ENCODE measurements around the gene THOC3. TPM values are rescaled to one million over a fixed set of nuclear protein-coding genes. Genes with fewer than 3 reads are reported as not detected.
"Not testable (repeated sequence)": the region's sequence is repeated elsewhere in the genome, so short reads cannot be mapped to it uniquely, and the experiment has no call there.

The THOC3 gene
- total RNA-seq, 1 experiment from 2014 or later: 111 TPM

DNA sequence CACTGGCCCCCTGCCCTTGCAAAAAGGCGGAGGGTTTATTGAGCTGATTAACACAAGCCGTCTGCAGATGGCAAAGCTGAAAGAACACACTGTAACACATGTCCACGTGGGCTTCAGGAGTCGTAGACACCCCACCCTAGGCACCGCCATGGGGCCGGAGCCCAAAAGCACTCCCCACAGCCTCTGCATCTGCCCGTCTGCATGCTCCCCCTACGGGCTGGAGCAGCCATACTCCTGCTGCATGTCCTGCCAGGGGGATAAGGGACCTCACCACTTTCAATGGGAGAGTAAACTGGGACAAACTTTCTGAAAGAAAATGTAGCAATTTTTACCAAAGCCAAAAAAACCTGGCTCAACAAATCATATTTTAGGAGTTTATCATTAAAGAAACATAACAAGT lies 42.1 kb upstream of the THOC3 start:
- H3K9me2 ChIP-seq (ENCODE audit: insufficient read depth); POLR2A ChIA-PET; H3K79me2 ChIP-seq (ENCODE audit: insufficient read depth, low read length); CTCF ChIA-PET; H3K9me3 ChIP-seq (ENCODE audit: control insufficient read depth in 1 of 2, insufficient read depth in 1 of 2, low read depth in 1 of 2, low read length in 2 of 2); RAD21 ChIA-PET (ENCODE audit: low non-redundant PET in 1 of 2, low total read pairs in 2 of 2, uncharacterized antibody in 2 of 2, unreplicated experiment in 2 of 2); H3K9ac ChIP-seq (ENCODE audit: low read length); H4K20me1 ChIP-seq (ENCODE audit: insufficient read depth); H3K4me3 ChIP-seq (replicated peaks in 1 of 2; ENCODE audit: low read depth in 1 of 2, low read length in 2 of 2); H2AFZ ChIP-seq (ENCODE audit: low read depth, low read length, poor library complexity, severe bottlenecking); DNase-seq (ENCODE audit: low read depth, low spot score); H3K36me3 ChIP-seq (ENCODE audit: control insufficient read depth in 1 of 2, insufficient read depth in 2 of 2, low read length in 2 of 2); H3K4me1 ChIP-seq (ENCODE audit: control insufficient read depth in 1 of 2, insufficient read depth in 2 of 2, low read length in 2 of 2); H3K4me2 ChIP-seq (ENCODE audit: low read length); intact Hi-C loops (cut with micrococcal nuclease); H3K27ac ChIP-seq (ENCODE audit: low read depth, low read length); BruUV-seq (replicated peaks); H3K27me3 ChIP-seq (ENCODE audit: insufficient read depth, low read length): not testable (repeated sequence)
- ATAC-seq: peak; percentile 43; the same call in 1 of the 2 replicates

DNA sequence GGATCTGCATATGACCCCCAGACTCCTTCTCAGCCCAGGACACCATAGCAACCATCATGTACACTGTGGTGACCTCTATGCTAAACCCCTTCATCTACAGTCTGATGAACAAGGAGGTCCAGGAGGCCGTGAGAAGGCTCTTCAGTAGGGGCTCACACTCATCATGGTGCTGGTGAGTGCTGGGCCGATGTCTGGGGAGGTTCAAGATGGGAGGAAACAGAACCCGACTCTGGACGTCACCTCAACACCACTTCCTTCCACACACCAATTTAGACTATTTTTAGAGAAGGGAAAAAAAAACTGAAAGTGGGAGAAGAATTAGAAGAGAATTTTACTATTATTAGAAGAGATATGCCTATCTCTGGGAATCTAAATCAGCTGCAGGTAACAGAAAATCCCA lies 39.1 kb upstream of the THOC3 start:
- H3K4me3 ChIP-seq (replicated peaks in 1 of 2; ENCODE audit: low read depth in 1 of 2, low read length in 2 of 2); H3K79me2 ChIP-seq (ENCODE audit: insufficient read depth, low read length); H3K4me1 ChIP-seq (ENCODE audit: control insufficient read depth in 1 of 2, insufficient read depth in 2 of 2, low read length in 2 of 2); H3K36me3 ChIP-seq (ENCODE audit: control insufficient read depth in 1 of 2, insufficient read depth in 2 of 2, low read length in 2 of 2); H3K9me3 ChIP-seq (ENCODE audit: control insufficient read depth in 1 of 2, insufficient read depth in 1 of 2, low read depth in 1 of 2, low read length in 2 of 2); CTCF ChIA-PET; H3K4me2 ChIP-seq (ENCODE audit: low read length); RAD21 ChIA-PET (ENCODE audit: low non-redundant PET in 1 of 2, low total read pairs in 2 of 2, uncharacterized antibody in 2 of 2, unreplicated experiment in 2 of 2); intact Hi-C loops (cut with micrococcal nuclease); DNase-seq (ENCODE audit: low read depth, low spot score); ATAC-seq; H3K9ac ChIP-seq (ENCODE audit: low read length); H3K27me3 ChIP-seq (ENCODE audit: insufficient read depth, low read length); H2AFZ ChIP-seq (ENCODE audit: low read depth, low read length, poor library complexity, severe bottlenecking); H3K9me2 ChIP-seq (ENCODE audit: insufficient read depth); BruUV-seq (replicated peaks); H4K20me1 ChIP-seq (ENCODE audit: insufficient read depth); H3K27ac ChIP-seq (ENCODE audit: low read depth, low read length); POLR2A ChIA-PET: not testable (repeated sequence)

DNA sequence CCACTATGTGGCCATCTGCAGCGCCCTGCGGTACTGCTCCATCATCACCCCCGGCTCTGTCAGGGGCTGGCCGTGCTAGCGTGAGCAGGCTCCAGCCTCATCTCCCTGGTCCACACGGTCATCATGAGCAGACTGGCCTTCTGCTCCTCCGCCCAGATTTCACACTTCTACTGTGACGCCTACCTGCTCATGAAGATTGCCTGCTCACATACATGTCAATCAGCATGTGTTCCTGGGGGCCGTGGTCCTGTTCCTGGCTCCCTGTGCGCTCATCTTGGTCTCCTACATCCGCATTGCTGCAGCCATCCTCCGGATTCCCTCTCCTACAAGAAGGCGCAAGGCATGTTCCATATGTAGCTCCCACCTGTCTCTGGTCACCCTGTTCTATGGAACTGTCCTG lies 38.7 kb upstream of the THOC3 start:
- RAD21 ChIA-PET (ENCODE audit: low non-redundant PET in 1 of 2, low total read pairs in 2 of 2, uncharacterized antibody in 2 of 2, unreplicated experiment in 2 of 2); H2AFZ ChIP-seq (ENCODE audit: low read depth, low read length, poor library complexity, severe bottlenecking); H3K4me2 ChIP-seq (ENCODE audit: low read length); H3K4me1 ChIP-seq (ENCODE audit: control insufficient read depth in 1 of 2, insufficient read depth in 2 of 2, low read length in 2 of 2); H3K9me2 ChIP-seq (ENCODE audit: insufficient read depth); H3K27ac ChIP-seq (ENCODE audit: low read depth, low read length); H3K9ac ChIP-seq (ENCODE audit: low read length); H3K27me3 ChIP-seq (ENCODE audit: insufficient read depth, low read length); H3K36me3 ChIP-seq (ENCODE audit: control insufficient read depth in 1 of 2, insufficient read depth in 2 of 2, low read length in 2 of 2); DNase-seq (ENCODE audit: low read depth, low spot score); CTCF ChIA-PET; intact Hi-C loops (cut with micrococcal nuclease); BruUV-seq (replicated peaks); H3K79me2 ChIP-seq (ENCODE audit: insufficient read depth, low read length); H3K4me3 ChIP-seq (replicated peaks in 1 of 2; ENCODE audit: low read depth in 1 of 2, low read length in 2 of 2); POLR2A ChIA-PET; H4K20me1 ChIP-seq (ENCODE audit: insufficient read depth); H3K9me3 ChIP-seq (ENCODE audit: control insufficient read depth in 1 of 2, insufficient read depth in 1 of 2, low read depth in 1 of 2, low read length in 2 of 2): not testable (repeated sequence)
- ATAC-seq: peak; percentile 13; the same call in 1 of the 2 replicates

DNA sequence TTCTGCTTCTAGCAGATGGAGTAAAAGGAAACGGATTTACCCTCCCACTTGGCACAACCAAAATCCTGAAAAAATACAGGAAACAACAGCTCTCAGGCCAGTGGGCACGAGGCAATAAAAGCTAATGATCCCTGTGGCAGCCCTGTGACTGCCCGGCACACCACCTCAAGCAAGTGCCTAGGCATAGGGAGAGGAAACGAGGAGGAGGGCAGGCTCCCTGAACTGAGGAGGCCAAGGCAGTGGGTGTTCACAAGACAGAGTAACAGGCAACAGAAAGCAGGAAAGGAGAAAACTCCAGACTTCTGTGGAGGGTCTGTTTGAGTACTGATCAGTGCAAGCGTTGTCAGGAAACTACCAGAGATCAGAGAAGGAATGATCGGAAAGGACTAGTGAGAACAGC lies 29.9 kb upstream of the THOC3 start:
- H3K9ac ChIP-seq (ENCODE audit: low read length); ATAC-seq; CTCF ChIA-PET: not testable (repeated sequence)

DNA sequence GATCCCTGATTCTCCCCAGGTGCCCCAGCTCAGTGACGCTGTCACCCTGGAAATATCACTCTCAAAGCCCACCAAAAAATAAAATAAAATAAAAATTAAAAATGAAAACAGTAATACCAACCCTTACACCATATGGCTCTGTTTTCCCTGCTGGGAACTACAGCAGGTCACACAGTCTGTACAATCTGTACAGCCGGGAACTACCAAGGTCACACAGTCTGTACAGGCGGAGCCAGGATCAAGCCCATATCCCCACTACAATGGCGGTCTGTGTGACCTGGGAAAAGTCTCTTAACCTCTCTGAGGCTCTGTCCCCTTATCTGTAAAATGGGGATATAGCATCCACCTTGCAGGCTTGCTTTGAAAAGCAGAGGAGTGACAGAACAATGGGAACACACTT lies 29.4 kb upstream of the THOC3 start:
- H3K4me1 ChIP-seq (ENCODE audit: control insufficient read depth in 1 of 2, insufficient read depth in 2 of 2, low read length in 2 of 2); RAD21 ChIA-PET (ENCODE audit: low non-redundant PET in 1 of 2, low total read pairs in 2 of 2, uncharacterized antibody in 2 of 2, unreplicated experiment in 2 of 2); H3K36me3 ChIP-seq (ENCODE audit: control insufficient read depth in 1 of 2, insufficient read depth in 2 of 2, low read length in 2 of 2); H3K4me3 ChIP-seq (replicated peaks in 1 of 2; ENCODE audit: low read depth in 1 of 2, low read length in 2 of 2); H3K9ac ChIP-seq (ENCODE audit: low read length); H3K9me3 ChIP-seq (ENCODE audit: control insufficient read depth in 1 of 2, insufficient read depth in 1 of 2, low read depth in 1 of 2, low read length in 2 of 2); POLR2A ChIA-PET; ATAC-seq; BruUV-seq (replicated peaks); H3K79me2 ChIP-seq (ENCODE audit: insufficient read depth, low read length); H3K27ac ChIP-seq (ENCODE audit: low read depth, low read length); intact Hi-C loops (cut with micrococcal nuclease); H2AFZ ChIP-seq (ENCODE audit: low read depth, low read length, poor library complexity, severe bottlenecking); CTCF ChIA-PET; H3K27me3 ChIP-seq (ENCODE audit: insufficient read depth, low read length); DNase-seq (ENCODE audit: low read depth, low spot score); H3K9me2 ChIP-seq (ENCODE audit: insufficient read depth); H3K4me2 ChIP-seq (ENCODE audit: low read length); H4K20me1 ChIP-seq (ENCODE audit: insufficient read depth): not testable (repeated sequence)

More for the DNA sequence above, 29.9 kb upstream of the THOC3 start:
- H3K79me2 ChIP-seq (ENCODE audit: insufficient read depth, low read length); intact Hi-C loops (cut with micrococcal nuclease); H3K9me3 ChIP-seq (ENCODE audit: control insufficient read depth in 1 of 2, insufficient read depth in 1 of 2, low read depth in 1 of 2, low read length in 2 of 2); H3K4me1 ChIP-seq (ENCODE audit: control insufficient read depth in 1 of 2, insufficient read depth in 2 of 2, low read length in 2 of 2); H3K27me3 ChIP-seq (ENCODE audit: insufficient read depth, low read length); POLR2A ChIA-PET; H3K4me2 ChIP-seq (ENCODE audit: low read length); H3K36me3 ChIP-seq (ENCODE audit: control insufficient read depth in 1 of 2, insufficient read depth in 2 of 2, low read length in 2 of 2); H3K27ac ChIP-seq (ENCODE audit: low read depth, low read length); H4K20me1 ChIP-seq (ENCODE audit: insufficient read depth); H3K4me3 ChIP-seq (replicated peaks in 1 of 2; ENCODE audit: low read depth in 1 of 2, low read length in 2 of 2); H3K9me2 ChIP-seq (ENCODE audit: insufficient read depth); RAD21 ChIA-PET (ENCODE audit: low non-redundant PET in 1 of 2, low total read pairs in 2 of 2, uncharacterized antibody in 2 of 2, unreplicated experiment in 2 of 2); DNase-seq (ENCODE audit: low read depth, low spot score); BruUV-seq (replicated peaks); H2AFZ ChIP-seq (ENCODE audit: low read depth, low read length, poor library complexity, severe bottlenecking): not testable (repeated sequence)

Measured in HCT116 (cell line).